OCI-LY1 (cell line): ENCODE measurements around the gene ARHGEF33.

ENCODE experiments used
- H2AFZ ChIP-seq: fragments of 200-600 bp; sonication (generic), shearing (Covaris generic); 2 replicates; pipeline ENCODE4 v1.6.0; 2014; ENCODE audit warnings: antibody characterized with exemption, mild to moderate bottlenecking, low read length
- H3F3A ChIP-seq: fragments of 200-600 bp; sonication (generic), shearing (Covaris generic); 2 replicates; pipeline ENCODE4 v1.6.0; 2014; ENCODE audit warnings: mild to moderate bottlenecking, antibody characterized with exemption, low read length, moderate library complexity; ENCODE audit not compliant: insufficient read depth
- H3K27ac ChIP-seq: fragments of 200-600 bp; sonication (generic); 2 replicates; pipeline ENCODE4 v1.5.1; 2014; ENCODE audit warnings: low read length, mixed run types, mild to moderate bottlenecking, low read depth; ENCODE audit not compliant: poor library complexity, severe bottlenecking
- H3K27me3 ChIP-seq: fragments of 200-600 bp; sonication (generic); 2 replicates; pipeline ENCODE4 v1.6.0; 2014; ENCODE audit warnings: antibody characterized with exemption, mild to moderate bottlenecking, low read length, moderate library complexity; ENCODE audit not compliant: insufficient read depth
- H3K36me3 ChIP-seq: fragments of 200-600 bp; sonication (generic); 2 replicates; pipeline ENCODE4 v1.6.1; 2014; ENCODE audit warnings: mild to moderate bottlenecking, antibody characterized with exemption, low read length, moderate library complexity, mixed read lengths; ENCODE audit not compliant: insufficient read depth
- H3K4me1 ChIP-seq: fragments of 200-600 bp; sonication (generic); 2 replicates; pipeline ENCODE4 v1.5.1; 2014; ENCODE audit warnings: mild to moderate bottlenecking, low read length, moderate library complexity; ENCODE audit not compliant: insufficient read depth, severe bottlenecking
- H3K4me2 ChIP-seq: fragments of 200-600 bp; sonication (generic), shearing (Covaris generic); 2 replicates; pipeline ENCODE4 v1.6.1; 2014; ENCODE audit warnings: low read length
- H3K4me3 ChIP-seq: fragments of 200-600 bp; sonication (generic); 2 replicates; pipeline ENCODE4 v1.5.1; 2014; ENCODE audit warnings: low read length, low read depth, mild to moderate bottlenecking, mixed read lengths; ENCODE audit not compliant: poor library complexity, severe bottlenecking
- H3K79me2 ChIP-seq: fragments of 200-600 bp; shearing (Covaris generic); 2 replicates; pipeline ENCODE4 v1.6.1; 2016; ENCODE audit warnings: mixed run types, low read length, mixed read lengths; ENCODE audit not compliant: insufficient read depth
- H3K9ac ChIP-seq: fragments of 200-600 bp; sonication (generic), shearing (Covaris generic); 2 replicates; pipeline ENCODE4 v1.6.1; 2014; ENCODE audit warnings: mild to moderate bottlenecking, low read length, mixed read lengths
- H3K9me2 ChIP-seq: fragments of 200-600 bp; sonication (generic), shearing (Covaris generic); 2 replicates; pipeline ENCODE4 v1.6.1; 2014; ENCODE audit warnings: low read depth, mild to moderate bottlenecking, low read length, mixed read lengths
- H3K9me3 ChIP-seq: fragments of 200-600 bp; shearing (Covaris generic); 2 replicates; pipeline ENCODE4 v1.6.1; 2014; ENCODE audit warnings: low read length, mixed read lengths
- H4K20me1 ChIP-seq: fragments of 200-600 bp; sonication (generic), shearing (Covaris generic); 2 replicates; pipeline ENCODE4 v1.6.0; 2016; ENCODE audit warnings: mild to moderate bottlenecking, low read length; ENCODE audit not compliant: insufficient read depth
- CTCF ChIP-seq: fragments of 200-600 bp; sonication (generic), shearing (Covaris generic); IDR thresholded peaks from 2 replicates; pipeline ENCODE4 v1.5.1; 2017; ENCODE audit warnings: mild to moderate bottlenecking, antibody characterized with exemption, low read length, moderate library complexity, mixed read lengths
- EZH2 ChIP-seq: fragments of 200-600 bp; sonication (generic), shearing (Covaris generic); IDR thresholded peaks from 2 replicates; pipeline ENCODE4 v1.8.0; 2017; ENCODE audit warnings: borderline replicate concordance, mixed run types, mild to moderate bottlenecking, antibody characterized with exemption, low read length, moderate library complexity, mixed read lengths

Gene ARHGEF33

GRCh38 chr2:38932586-38932985, 42.9 kb downstream of the ARHGEF33 start:
- Histone ChIP-seq H2AFZ (no peak overlapping the region), H3K4me1 (no peaks in the 10 kb centered on the region), H3K9me3 (no peaks in the 10 kb centered on the region), H3F3A (no peaks in the 10 kb centered on the region), H3K27me3 (no peaks in the 10 kb centered on the region), H3K9me2 (no peaks in the 10 kb centered on the region), H3K4me2 (no peak overlapping the region), H3K79me2 (no peaks in the 10 kb centered on the region), H3K4me3 (no peak overlapping the region), H3K36me3 (no peaks in the 10 kb centered on the region), H4K20me1 (no peaks in the 10 kb centered on the region), H3K9ac (no peak overlapping the region), H3K27ac (no peak overlapping the region)
- no peak for TF ChIP-seq EZH2
- no peak for TF ChIP-seq CTCF

- Histone ChIP-seq H3K9ac (no peak overlapping the region), H3K27me3 (no peaks in the 10 kb centered on the region), H2AFZ (no peak overlapping the region), H3K4me3 (no peak overlapping the region), H3K9me3 (no peaks in the 10 kb centered on the region), H3K36me3 (no peaks in the 10 kb centered on the region), H3K4me1 (no peaks in the 10 kb centered on the region), H3K79me2 (no peaks in the 10 kb centered on the region), H3F3A (no peaks in the 10 kb centered on the region), H4K20me1 (no peaks in the 10 kb centered on the region), H3K4me2 (no peak overlapping the region), H3K9me2 (no peaks in the 10 kb centered on the region), H3K27ac (no peak overlapping the region)
- TF ChIP-seq EZH2 (no peak), CTCF (no peak)
Measured at GRCh38 chr2:38933653-38934052, 44.0 kb downstream of the ARHGEF33 start.

- no peak overlapping the region for H3K9ac ChIP-seq
- no peaks in the 10 kb centered on the region for H3K36me3 ChIP-seq
- no peak overlapping the region for H3K4me3 ChIP-seq
- TF ChIP-seq EZH2 (no peak), CTCF (no peak)
- no peaks in the 10 kb centered on the region for H3K9me3 ChIP-seq
- no peaks in the 10 kb centered on the region for H3K9me2 ChIP-seq
- no peak overlapping the region for H2AFZ ChIP-seq
- H3K4me1 ChIP-seq, result no peaks in the 10 kb centered on the region
- no peaks in the 10 kb centered on the region for H3K79me2 ChIP-seq
- H3K27ac ChIP-seq, result no peak overlapping the region
- H4K20me1 ChIP-seq, result no peaks in the 10 kb centered on the region
- no peaks in the 10 kb centered on the region for H3F3A ChIP-seq
- no peaks in the 10 kb centered on the region for H3K27me3 ChIP-seq
- H3K4me2 ChIP-seq, result no peak overlapping the region
Measured at GRCh38 chr2:38934742-38935141, 45.1 kb downstream of the ARHGEF33 start.
